H54 (cell line): ENCODE results near the gene PRSS56.
"Not testable (repeated sequence)": the region's sequence is repeated elsewhere in the genome, so short reads cannot be mapped to it uniquely, and the experiment has no call there.

Experiments used
- DNase-seq: peaks from one replicate; pipeline ENCODE4 v3.0.0; 2011; ENCODE audit warnings: low spot score, mixed read lengths; ENCODE audit not compliant: insufficient read length
- FAIRE-seq: peaks from 3 replicates; lab custom pipeline; 2011; peaks lifted over from hg19 to GRCh38; lab: Jason Lieb, UNC
- POLR2A ChIP-seq: IDR thresholded peaks from 2 replicates; pipeline ENCODE4 v1.6.1; 2011; ENCODE audit warnings: low read depth, mild to moderate bottlenecking, low read length

PRSS56 gene

DNA sequence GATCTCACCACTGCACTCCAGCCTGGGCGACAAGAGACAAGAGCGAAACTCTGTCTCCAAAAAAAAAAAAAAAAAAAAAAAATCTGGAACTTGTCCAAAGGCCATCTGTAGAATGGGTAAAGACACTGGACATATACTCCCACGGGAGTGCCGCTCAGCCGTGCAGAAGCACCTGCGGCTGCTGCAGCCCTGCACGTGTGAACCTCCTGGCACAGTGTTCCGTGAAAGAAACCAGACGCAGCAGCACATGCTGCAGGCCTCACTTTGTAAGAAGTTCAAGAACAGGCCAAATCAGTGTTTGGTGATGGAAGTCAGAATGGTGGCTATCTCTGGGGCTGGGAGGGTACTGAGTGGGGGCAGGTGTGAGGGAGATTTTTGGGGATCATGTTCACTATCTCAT lies 12.2 kb downstream of the PRSS56 start:
- FAIRE-seq (no peak), DNase-seq (no peak)
- no peak for TF ChIP-seq POLR2A

DNA sequence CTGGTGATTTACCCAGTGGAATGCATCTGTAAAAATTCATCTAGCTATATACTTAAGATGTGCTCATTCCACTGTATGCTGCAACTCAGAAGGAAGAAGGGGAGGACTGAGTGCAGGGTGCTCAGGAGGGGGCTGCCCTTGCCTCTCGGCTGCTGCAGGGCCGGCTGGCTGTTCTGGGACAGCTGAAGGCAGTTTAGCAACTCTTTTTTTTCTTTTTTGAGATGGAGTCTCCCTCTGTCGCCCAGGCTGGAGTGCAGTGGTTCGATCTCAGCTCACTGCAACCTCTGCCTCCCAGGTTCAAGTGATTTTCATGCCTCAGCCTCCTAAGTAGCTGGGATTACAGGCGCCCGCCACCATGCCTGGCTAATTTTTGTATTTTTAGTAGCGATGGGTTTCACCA lies 12.6 kb downstream of the PRSS56 start:
- not testable (repeated sequence) for FAIRE-seq, DNase-seq

DNA sequence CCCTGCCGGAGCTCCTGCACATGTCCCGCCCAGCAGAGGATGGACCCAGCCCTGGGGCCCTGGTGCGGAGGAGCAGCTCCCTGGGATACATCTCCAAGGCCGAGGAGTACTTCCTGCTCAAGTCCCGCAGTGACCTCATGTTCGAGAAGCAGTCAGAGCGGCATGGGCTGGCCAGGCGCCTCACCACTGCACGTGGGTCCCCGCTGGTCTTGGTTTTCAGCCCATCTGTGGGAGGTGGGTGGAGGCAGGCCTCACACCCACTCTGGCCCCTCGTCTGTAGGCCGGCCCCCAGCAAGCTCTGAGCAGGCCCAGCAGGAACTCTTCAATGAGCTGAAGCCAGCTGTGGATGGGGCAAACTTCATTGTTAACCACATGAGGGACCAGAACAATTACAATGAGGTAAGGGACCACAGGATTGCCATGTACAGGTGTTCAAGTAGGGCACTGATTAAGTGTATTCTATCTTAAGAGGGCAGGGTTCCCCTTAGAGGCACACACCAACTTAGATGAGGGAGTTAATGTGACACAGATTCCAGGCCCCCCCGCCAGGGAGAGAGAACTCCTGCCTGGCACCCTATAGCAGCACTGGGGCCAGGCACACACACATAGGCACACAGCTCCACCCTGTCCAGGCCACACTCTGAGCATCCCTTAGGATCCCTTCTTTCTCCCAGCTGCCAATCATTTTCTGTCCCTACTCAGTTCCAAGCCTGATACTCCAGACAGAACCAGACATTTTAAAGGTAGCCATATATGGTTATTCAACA lies 13.9 kb downstream of the PRSS56 start:
- FAIRE-seq (no peak), DNase-seq (no peak)
- no peak for TF ChIP-seq POLR2A

DNA sequence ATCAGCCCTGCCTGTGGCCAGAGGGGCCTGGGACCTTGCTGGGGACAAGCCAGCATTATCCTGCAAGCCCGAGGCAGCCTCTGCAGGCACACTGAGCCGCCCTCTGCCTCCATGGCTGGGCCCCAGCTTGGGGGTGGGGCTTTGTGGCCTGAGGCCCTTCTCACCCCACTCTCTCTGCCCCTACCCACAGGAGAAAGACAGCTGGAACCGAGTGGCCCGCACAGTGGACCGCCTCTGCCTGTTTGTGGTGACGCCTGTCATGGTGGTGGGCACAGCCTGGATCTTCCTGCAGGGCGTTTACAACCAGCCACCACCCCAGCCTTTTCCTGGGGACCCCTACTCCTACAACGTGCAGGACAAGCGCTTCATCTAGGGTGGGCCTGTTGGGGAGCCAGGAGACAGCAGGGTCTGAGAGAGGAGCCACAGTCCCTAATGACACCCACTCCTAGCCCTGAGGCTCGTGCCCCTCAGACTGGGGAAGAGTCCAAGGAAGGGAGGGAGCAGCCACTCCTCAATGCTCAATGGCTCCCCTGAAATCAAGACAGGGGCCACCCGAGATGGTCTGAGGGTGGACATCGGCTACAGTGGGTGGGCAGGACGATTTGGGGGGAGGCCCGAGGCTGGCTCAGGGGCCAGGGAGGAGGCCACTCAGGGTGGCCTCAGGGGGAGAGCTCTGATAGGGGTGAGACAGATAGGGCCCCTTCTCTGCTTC lies 14.9 kb downstream of the PRSS56 start:
- DNase-seq, result no peak
- FAIRE-seq, result no peak
- TF ChIP-seq POLR2A, result no peak

DNA sequence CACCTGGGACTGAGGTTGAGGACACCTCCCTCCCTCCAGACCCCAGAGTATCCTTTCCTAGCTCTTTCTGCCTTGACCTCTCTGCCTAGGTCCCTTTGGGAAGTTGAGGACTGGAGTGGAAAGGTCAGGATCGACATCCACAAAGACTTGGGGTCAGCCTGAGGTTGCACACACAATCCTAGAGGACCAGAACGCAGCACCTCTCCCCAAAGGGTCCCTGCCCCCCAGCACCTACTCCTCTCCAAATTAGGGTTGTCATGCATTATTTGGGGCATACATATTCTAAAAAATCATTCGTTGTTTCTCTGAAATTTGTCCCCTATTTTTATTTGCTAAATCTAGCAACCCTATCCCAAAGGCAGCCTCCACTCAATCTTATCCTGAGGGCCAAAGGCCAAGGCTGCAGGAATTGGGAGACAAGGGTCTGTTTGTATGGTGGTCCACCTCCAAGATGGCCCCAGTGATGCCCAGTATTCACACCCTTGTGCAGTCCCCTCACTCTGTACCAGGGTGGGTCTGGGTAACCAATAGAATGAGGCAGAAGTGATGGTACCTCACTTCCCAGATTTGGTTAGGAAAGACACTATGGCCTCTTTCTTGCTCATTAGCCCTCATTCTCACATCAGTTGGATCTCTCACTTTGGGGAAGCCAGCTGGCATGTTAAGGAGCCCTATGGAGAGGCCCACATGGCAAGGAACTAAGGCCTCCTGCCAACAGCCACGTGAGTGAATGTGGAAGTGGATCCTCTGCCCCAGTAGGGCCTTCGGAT lies 15.8 kb downstream of the PRSS56 start:
- FAIRE-seq (no peak), DNase-seq (no peak)
- TF ChIP-seq POLR2A, result no peak

DNA sequence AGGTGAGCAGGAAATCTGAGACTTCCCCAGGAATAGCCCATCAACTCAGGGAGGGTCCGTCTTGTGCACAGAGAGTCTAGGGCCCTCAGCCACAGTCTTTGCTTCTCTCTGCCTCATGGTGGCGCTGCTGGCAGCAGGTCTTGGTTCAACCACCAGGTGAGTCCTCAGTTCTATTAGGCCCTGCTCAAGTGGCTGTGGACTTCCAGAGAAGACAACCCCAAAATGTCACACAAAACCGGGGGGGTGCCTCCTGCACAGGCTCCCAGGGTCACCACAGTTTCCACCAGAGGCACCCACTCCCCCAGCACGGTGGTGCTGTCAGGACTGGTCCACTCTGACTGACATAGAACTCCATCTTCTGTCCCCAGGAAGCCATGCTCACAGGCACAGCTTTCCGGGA lies 16.9 kb downstream of the PRSS56 start:
- DNase-seq (no peak), FAIRE-seq (no peak)
- no peak for TF ChIP-seq POLR2A

DNA sequence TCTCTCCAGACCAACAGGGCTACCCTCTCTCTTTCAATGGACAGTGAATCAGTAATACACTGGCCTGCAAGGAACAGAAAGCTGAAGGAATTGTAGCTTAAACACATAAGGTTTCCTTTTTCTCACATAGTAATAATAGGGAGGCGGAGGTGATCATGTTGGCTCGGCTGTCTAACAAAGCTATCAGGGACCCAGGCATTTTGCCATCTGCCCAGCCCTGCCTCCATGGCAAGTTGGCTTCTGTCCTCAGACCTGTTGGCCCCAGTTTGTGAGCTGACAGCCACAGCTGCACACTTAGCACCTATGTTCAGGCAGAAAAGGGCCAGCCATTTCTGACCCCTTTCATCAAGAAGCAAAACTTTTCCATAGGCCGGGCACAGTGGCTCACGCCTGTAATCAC lies 17.3 kb downstream of the PRSS56 start:
- TF ChIP-seq POLR2A, result no peak
- FAIRE-seq (no peak), DNase-seq (no peak)

DNA sequence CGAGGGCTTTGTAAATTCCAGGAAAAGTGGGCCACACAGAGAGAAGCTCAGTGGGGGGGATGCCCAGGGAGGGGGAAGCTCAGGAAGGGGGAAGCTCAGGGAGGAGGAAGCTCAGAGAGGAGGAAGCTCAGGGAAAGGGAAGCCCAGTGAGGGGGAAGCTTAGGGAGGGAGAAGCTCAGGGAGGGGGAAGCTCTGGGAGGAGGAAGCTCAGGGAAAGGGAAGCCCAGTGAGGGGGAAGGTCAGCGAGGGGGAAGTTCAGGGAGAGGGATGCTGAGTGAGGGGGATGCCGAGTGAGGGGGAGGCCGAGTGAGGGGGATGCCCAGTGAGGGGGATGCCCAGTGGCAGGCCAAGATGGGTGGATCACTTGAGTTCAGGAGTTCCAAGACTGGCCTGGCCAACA lies 18.5 kb downstream of the PRSS56 start:
- DNase-seq (no peak), FAIRE-seq (no peak)
- TF ChIP-seq POLR2A, result no peak

DNA sequence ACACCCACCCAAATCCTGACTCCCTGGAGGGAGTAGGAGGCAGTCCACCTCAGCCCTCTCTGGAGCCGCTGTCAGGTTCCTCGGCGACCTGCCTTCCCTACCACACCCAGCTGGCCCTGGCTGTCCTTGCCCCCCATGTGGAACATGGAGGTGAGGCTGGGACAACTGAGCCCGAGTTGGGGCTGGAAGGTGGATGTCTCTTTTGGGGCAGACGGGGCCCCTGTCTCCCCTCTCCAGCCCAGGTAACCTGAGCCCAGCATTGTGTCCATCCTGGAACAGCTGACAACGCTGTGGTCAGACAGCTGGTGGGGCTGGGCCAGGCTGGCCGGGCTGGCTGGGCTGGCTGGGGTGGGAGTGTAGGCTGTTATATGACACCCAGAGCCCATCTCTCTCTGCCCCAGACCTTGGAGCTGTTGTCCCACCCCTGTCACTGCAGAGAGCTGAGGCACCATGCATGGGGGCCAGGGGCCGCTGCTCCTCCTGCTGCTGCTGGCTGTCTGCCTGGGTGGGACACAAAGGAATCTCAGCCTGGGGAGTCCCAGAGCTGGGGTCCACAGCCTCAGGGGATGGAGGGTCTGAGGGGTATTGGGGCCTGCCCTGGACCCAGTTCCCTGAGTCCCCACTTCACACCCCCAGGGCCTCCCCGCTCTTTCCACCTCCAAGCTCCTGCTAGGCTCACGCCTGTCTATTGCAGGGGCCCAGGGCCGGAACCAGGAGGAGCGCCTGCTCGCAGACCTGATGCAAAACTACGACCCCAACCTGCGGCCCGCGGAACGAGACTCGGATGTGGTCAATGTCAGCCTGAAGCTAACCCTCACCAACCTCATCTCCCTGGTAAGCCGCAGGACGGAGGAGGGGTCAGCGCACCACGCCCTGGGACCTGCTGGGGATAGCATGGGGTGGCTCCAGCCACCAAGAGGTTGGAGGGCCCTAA lies 19.4 kb downstream of the PRSS56 start, which contains the start of gene CHRNG:
Gene CHRNG, plus strand, starts transcription at position 395 of the 934 bp plus-strand sequence. Its CDS starts 56 bp downstream, at position 451.
- DNase-seq (no peak), FAIRE-seq (no peak)
- no peak for TF ChIP-seq POLR2A

DNA sequence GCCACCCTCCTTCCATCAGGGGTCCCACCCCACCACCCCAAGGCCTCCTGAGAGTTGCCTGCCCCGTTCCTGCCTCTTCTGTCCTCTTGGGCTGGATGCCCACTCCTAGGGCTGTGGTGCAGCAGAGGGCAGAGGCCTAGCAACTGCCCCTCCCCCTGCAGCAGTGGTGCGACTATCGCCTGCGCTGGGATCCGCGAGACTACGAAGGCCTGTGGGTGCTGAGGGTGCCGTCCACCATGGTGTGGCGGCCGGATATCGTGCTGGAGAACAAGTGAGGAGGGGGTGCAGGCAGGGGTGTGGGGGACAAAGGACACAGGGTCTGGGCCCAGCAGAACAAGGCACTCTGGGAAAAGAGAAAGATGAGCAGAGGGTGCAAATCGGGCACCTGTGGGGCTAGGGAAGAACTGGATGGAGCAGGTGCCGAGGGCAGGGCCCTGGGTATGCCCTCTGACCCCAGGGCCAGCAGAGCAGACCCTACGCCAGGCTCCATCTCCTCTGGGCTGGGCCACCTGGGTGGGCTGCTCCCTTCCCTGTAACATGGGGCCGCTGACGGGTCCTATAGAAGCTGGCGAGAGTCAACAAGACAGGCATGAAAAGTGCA lies 20.4 kb downstream of the PRSS56 start:
- DNase-seq (no peak), FAIRE-seq (no peak)
- TF ChIP-seq POLR2A, result no peak

DNA sequence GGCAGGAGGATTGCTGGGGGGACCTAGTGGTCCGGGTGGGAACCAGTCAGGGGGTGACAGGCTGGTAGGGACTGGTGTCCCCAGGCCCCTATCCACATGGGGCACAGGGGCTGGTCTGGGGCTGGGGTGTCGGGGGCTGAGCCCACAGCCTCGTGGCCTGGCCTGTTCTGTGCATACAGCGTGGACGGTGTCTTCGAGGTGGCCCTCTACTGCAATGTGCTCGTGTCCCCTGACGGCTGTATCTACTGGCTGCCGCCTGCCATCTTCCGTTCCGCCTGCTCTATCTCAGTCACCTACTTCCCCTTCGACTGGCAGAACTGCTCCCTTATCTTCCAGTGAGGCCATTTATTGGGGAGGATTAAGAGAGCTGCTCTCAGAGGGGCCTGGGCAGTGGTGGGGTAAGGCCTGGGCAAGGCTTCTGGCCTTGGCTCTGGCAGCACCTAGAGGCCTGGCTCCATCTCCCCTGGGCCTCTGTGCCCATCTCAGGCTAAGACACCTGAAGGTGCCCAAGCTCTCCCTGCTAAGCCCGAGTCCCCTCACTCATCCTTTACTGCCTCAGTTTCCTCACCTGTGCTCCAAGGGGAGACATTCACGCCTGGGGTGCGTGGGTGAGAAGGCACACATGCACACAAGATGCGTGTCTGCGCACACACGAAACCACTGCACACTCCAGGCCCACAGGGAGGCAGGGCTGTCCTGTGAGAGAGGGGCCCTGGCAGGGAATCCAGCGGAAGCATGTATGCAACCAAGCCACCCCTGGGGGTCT lies 21.2 kb downstream of the PRSS56 start:
- no peak for TF ChIP-seq POLR2A
- no peak for DNase-seq
- FAIRE-seq, result no peak
